Measurements from ENCODE around the gene CHST11. TPM values are rescaled to one million over a fixed set of nuclear protein-coding genes. Genes with fewer than 3 reads are reported as not detected.

The CHST11 gene
- total RNA-seq, 1 donor from 2014 or later, result 11.4 TPM

DNA sequence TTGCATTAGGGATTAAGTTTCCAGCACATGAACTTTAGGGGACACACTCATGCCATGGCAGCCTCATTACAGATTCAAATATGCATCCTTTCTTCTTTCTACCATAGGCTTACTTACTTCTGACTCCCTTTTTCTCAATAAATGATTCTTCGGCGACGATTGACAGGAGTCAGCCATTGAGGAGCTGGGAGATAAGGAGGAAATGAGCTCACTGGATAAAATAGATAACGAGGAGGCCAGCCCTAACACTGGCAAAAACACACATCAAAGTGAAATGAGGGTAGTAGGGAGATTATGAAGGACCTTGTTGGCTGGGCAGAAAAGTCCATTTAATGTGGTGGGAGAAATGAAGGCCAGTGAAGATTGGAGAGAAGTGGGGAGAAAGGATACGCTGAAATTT, 329.1 kb downstream of the CHST11 start:
- TF ChIP-seq, protein P1, sequence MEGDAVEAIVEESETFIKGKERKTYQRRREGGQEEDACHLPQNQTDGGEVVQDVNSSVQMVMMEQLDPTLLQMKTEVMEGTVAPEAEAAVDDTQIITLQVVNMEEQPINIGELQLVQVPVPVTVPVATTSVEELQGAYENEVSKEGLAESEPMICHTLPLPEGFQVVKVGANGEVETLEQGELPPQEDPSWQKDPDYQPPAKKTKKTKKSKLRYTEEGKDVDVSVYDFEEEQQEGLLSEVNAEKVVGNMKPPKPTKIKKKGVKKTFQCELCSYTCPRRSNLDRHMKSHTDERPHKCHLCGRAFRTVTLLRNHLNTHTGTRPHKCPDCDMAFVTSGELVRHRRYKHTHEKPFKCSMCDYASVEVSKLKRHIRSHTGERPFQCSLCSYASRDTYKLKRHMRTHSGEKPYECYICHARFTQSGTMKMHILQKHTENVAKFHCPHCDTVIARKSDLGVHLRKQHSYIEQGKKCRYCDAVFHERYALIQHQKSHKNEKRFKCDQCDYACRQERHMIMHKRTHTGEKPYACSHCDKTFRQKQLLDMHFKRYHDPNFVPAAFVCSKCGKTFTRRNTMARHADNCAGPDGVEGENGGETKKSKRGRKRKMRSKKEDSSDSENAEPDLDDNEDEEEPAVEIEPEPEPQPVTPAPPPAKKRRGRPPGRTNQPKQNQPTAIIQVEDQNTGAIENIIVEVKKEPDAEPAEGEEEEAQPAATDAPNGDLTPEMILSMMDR (IDR thresholded peaks at IDR 0.05; ENCODE audit: unreplicated experiment), result no peak
- peaks cover 3% of the 10 kb centered on the region for H3K4me1 Mint-ChIP-seq (ENCODE audit: low read depth)
- H3K27me3 Mint-ChIP-seq, result peaks cover 7% of the 10 kb centered on the region
- H3K27ac Mint-ChIP-seq, result no peak overlapping the region
- DNase-seq (ENCODE audit: low spot score, unreplicated experiment), result no peak
- no peak overlapping the region for H3K4me3 Mint-ChIP-seq (ENCODE audit: low read depth)
- H3K36me3 Mint-ChIP-seq (ENCODE audit: insufficient read depth), result no peaks in the 10 kb centered on the region
- H3K9me3 Mint-ChIP-seq (ENCODE audit: low read depth), result no peaks in the 10 kb centered on the region

DNA sequence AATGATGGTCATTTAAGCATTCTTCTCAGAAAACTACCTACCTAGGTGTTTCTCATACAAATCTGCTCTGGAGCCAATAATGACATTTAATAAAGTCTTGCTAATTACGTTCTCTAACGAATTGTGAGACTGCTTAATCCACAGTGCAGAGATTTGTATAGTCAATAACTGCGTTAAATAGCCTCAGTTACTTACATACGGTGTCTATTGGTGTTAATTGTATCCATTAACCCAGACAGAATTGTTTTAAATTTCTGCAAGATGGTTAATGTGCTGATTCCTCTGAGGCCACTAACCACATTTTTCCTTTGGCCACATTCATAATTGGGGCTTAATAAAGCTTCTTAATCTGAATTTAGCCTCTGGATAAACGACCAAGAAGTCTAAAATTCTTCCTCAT, 329.6 kb downstream of the CHST11 start:
- peaks cover 12% of the 10 kb centered on the region for H3K27me3 Mint-ChIP-seq
- TF ChIP-seq, protein P1 (IDR thresholded peaks at IDR 0.05; ENCODE audit: unreplicated experiment), result no peak
- no peak overlapping the region for H3K4me3 Mint-ChIP-seq (ENCODE audit: low read depth)
- H3K27ac Mint-ChIP-seq, result no peak overlapping the region
- no peaks in the 10 kb centered on the region for H3K36me3 Mint-ChIP-seq (ENCODE audit: insufficient read depth)
- no peaks in the 10 kb centered on the region for H3K9me3 Mint-ChIP-seq (ENCODE audit: low read depth)
- H3K4me1 Mint-ChIP-seq (ENCODE audit: low read depth), result peaks cover 3% of the 10 kb centered on the region
- DNase-seq (ENCODE audit: low spot score, unreplicated experiment), result no peak

DNA sequence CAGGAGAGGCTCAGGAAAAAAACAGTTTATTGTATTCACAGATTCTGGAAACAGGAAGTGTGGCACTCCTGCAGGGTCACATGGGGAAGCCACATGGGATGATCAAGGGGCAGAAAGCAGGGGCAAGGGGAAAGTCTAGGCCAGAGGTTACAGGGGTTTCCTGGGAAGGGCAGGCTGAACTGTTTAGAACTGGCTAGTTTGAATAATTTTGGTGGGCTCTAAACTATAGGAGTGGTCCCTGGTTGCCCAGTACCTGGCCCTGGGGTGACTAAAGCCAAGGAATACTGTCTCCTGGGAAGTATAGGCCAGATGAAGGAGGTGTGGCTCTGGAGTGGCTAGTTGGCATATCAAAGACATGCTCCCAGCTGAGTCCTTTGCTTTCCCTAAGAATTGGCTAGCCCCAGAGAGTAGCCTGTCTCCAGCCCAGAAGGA, 332.1 kb downstream of the CHST11 start:
- no peak overlapping the region for H3K4me3 Mint-ChIP-seq (ENCODE audit: low read depth)
- peaks cover 3% of the 10 kb centered on the region for H3K4me1 Mint-ChIP-seq (ENCODE audit: low read depth)
- H3K27ac Mint-ChIP-seq, result no peak overlapping the region
- peaks cover 22% of the 10 kb centered on the region for H3K27me3 Mint-ChIP-seq
- TF ChIP-seq, protein P1 (IDR thresholded peaks at IDR 0.05; ENCODE audit: unreplicated experiment), result no peak
- DNase-seq (ENCODE audit: low spot score, unreplicated experiment), result no peak
- no peaks in the 10 kb centered on the region for H3K36me3 Mint-ChIP-seq (ENCODE audit: insufficient read depth)
- H3K9me3 Mint-ChIP-seq (ENCODE audit: low read depth), result no peaks in the 10 kb centered on the region

DNA sequence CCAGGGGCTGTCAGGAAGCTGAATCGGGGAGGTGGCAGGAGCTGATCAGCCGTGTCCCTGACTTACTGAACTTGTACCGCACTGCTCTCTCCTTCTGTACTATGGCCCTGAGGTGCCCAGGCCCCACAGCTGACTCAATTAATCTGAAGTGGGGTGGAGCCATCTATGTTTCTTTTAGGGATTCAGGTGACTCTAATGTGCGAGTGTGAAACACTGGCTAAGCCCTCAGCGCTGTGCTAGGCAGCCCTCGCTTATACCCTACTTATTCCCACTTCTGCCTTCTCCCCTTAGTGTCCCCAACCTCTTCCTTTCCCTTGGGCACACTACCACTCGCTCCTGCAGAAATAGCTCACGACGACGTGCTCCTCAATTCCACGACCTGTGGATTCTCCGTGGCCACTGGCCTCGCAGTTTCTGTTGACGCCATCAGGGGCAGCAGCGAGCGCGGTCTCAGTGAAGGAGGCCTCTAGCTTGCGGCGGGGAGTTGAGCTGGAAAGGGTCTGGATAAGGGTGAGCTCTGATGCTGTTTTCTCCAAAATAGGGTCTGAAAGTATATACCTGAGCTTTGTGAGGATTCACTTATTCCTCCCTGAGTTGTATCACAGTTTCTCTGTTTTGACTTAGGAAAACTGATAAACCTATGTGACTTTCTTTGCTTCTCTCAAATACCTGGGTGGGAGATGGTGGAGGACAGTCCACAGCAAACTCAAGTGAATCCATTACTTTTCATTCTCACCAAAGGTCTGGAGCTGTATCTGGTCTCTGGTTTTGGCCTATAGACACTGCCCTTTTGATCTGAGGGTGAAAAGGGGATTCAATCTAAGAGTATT, 333.8 kb downstream of the CHST11 start:
- TF ChIP-seq, protein P1 (IDR thresholded peaks at IDR 0.05; ENCODE audit: unreplicated experiment), result peak; percentile 76
- H3K27ac Mint-ChIP-seq, result no peak overlapping the region
- no peaks in the 10 kb centered on the region for H3K9me3 Mint-ChIP-seq (ENCODE audit: low read depth)
- peaks cover 22% of the 10 kb centered on the region for H3K27me3 Mint-ChIP-seq
- peak overlapping the region; percentile 65 for H3K4me3 Mint-ChIP-seq (ENCODE audit: low read depth)
- DNase-seq (ENCODE audit: low spot score, unreplicated experiment), result peak; percentile 37
- peaks cover 3% of the 10 kb centered on the region for H3K4me1 Mint-ChIP-seq (ENCODE audit: low read depth)
- no peaks in the 10 kb centered on the region for H3K36me3 Mint-ChIP-seq (ENCODE audit: insufficient read depth)

DNA sequence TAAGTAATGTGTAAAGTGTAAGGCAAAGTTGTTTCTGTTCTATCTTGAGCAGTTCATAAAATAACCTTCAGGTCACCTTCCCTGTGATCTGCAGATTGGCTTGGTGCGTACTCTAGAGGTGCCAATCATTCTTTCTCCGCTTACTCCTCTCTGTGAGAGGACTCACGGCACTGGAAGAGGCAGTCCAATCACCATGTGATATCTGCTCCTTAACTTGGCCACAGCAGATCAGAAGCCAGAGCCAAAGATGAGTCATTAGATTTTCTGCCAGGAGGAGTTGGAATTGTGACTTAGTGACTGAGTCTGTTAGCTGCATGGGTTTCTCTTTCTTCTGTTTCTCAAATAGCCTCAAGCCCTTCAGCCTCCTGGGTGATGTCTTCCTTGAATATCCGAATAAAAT, 335.8 kb downstream of the CHST11 start:
- no peaks in the 10 kb centered on the region for H3K9me3 Mint-ChIP-seq (ENCODE audit: low read depth)
- H3K27ac Mint-ChIP-seq, result no peak overlapping the region
- DNase-seq (ENCODE audit: low spot score, unreplicated experiment), result no peak
- H3K36me3 Mint-ChIP-seq (ENCODE audit: insufficient read depth), result no peaks in the 10 kb centered on the region
- TF ChIP-seq, protein P1 (IDR thresholded peaks at IDR 0.05; ENCODE audit: unreplicated experiment), result no peak
- peaks cover 3% of the 10 kb centered on the region for H3K4me1 Mint-ChIP-seq (ENCODE audit: low read depth)
- peaks cover 26% of the 10 kb centered on the region for H3K27me3 Mint-ChIP-seq
- no peak overlapping the region for H3K4me3 Mint-ChIP-seq (ENCODE audit: low read depth)
